ENCODE measurements around the gene NRF1.

Gene NRF1

GRCh38 chr7:129774871-129775694 lies 163.6 kb downstream of the NRF1 start:
- Histone ChIP-seq H3K4me1 (ENCODE audit: control insufficient read depth, insufficient read depth, low read length) (peaks cover 42% of the 10 kb centered on the region), H3K36me3 (ENCODE audit: control insufficient read depth, insufficient read depth, low read length) (no peaks in the 10 kb centered on the region), H3K4me3 (ENCODE audit: low read length) (no peak overlapping the region), H3K27ac (ENCODE audit: low read length) (no peak overlapping the region), H3K27me3 (ENCODE audit: control insufficient read depth, insufficient read depth, low read length) (peaks cover 17% of the 10 kb centered on the region), H3K9me3 (ENCODE audit: control insufficient read depth, insufficient read depth, low read length) (no peaks in the 10 kb centered on the region)
- WGBS (ENCODE audit: insufficient coverage, insufficient read length): no CpG with 5 or more reads among the region's 18 CpGs
- DNase-seq (ENCODE audit: low read depth, low spot score): no peak

GRCh38 chr7:129775695-129776361 lies 164.3 kb downstream of the NRF1 start:
- H3K27ac ChIP-seq (ENCODE audit: low read length): no peak overlapping the region
- no peaks in the 10 kb centered on the region for H3K9me3 ChIP-seq (ENCODE audit: control insufficient read depth, insufficient read depth, low read length)
- peaks cover 40% of the 10 kb centered on the region for H3K4me1 ChIP-seq (ENCODE audit: control insufficient read depth, insufficient read depth, low read length)
- peaks cover 17% of the 10 kb centered on the region for H3K27me3 ChIP-seq (ENCODE audit: control insufficient read depth, insufficient read depth, low read length)
- H3K4me3 ChIP-seq (ENCODE audit: low read length): no peak overlapping the region
- no CpG with 5 or more reads among the region's 12 CpGs for WGBS (ENCODE audit: insufficient coverage, insufficient read length)
- H3K36me3 ChIP-seq (ENCODE audit: control insufficient read depth, insufficient read depth, low read length): no peaks in the 10 kb centered on the region
- DNase-seq (ENCODE audit: low read depth, low spot score): no peak

- Histone ChIP-seq H3K4me3 (ENCODE audit: low read length) (no peak overlapping the region), H3K4me1 (ENCODE audit: control insufficient read depth, insufficient read depth, low read length) (peaks cover 40% of the 10 kb centered on the region), H3K36me3 (ENCODE audit: control insufficient read depth, insufficient read depth, low read length) (no peaks in the 10 kb centered on the region), H3K27me3 (ENCODE audit: control insufficient read depth, insufficient read depth, low read length) (peaks cover 18% of the 10 kb centered on the region), H3K27ac (ENCODE audit: low read length) (no peak overlapping the region), H3K9me3 (ENCODE audit: control insufficient read depth, insufficient read depth, low read length) (no peaks in the 10 kb centered on the region)
- DNase-seq (ENCODE audit: low read depth, low spot score): no peak
- no CpG with 5 or more reads among the region's 1 CpG for WGBS (ENCODE audit: insufficient coverage, insufficient read length)
Measured at GRCh38 chr7:129776362-129776722, 164.8 kb downstream of the NRF1 start.

GRCh38 chr7:129777195-129777844 lies 165.8 kb downstream of the NRF1 start:
- H3K4me3 ChIP-seq (ENCODE audit: low read length): no peak overlapping the region; the same call in 1 of the 2 replicates
- H3K4me1 ChIP-seq (ENCODE audit: control insufficient read depth, insufficient read depth, low read length): peaks cover 36% of the 10 kb centered on the region
- WGBS (ENCODE audit: insufficient coverage, insufficient read length): no CpG with 5 or more reads among the region's 19 CpGs
- H3K27ac ChIP-seq (ENCODE audit: low read length): no peak overlapping the region
- no peak for DNase-seq (ENCODE audit: low read depth, low spot score)
- H3K9me3 ChIP-seq (ENCODE audit: control insufficient read depth, insufficient read depth, low read length): no peaks in the 10 kb centered on the region
- no peaks in the 10 kb centered on the region for H3K36me3 ChIP-seq (ENCODE audit: control insufficient read depth, insufficient read depth, low read length)
- peaks cover 23% of the 10 kb centered on the region for H3K27me3 ChIP-seq (ENCODE audit: control insufficient read depth, insufficient read depth, low read length)

- WGBS (ENCODE audit: insufficient coverage, insufficient read length): no CpG with 5 or more reads among the region's 45 CpGs
- peaks cover 40% of the 10 kb centered on the region for H3K4me1 ChIP-seq (ENCODE audit: control insufficient read depth, insufficient read depth, low read length)
- H3K36me3 ChIP-seq (ENCODE audit: control insufficient read depth, insufficient read depth, low read length): no peaks in the 10 kb centered on the region
- H3K27me3 ChIP-seq (ENCODE audit: control insufficient read depth, insufficient read depth, low read length): peaks cover 32% of the 10 kb centered on the region
- H3K4me3 ChIP-seq (ENCODE audit: low read length): peak overlapping the region; percentile 89; the same call in 1 of the 2 replicates
- DNase-seq (ENCODE audit: low read depth, low spot score): no peak
- H3K9me3 ChIP-seq (ENCODE audit: control insufficient read depth, insufficient read depth, low read length): no peaks in the 10 kb centered on the region
- no peak overlapping the region for H3K27ac ChIP-seq (ENCODE audit: low read length)
Measured at GRCh38 chr7:129777993-129778769, 166.7 kb downstream of the NRF1 start.

GRCh38 chr7:129778770-129779601 lies 167.5 kb downstream of the NRF1 start:
- Histone ChIP-seq H3K4me3 (ENCODE audit: low read length) (peak overlapping the region; percentile 89; the same call in 1 of the 2 replicates), H3K9me3 (ENCODE audit: control insufficient read depth, insufficient read depth, low read length) (no peaks in the 10 kb centered on the region), H3K4me1 (ENCODE audit: control insufficient read depth, insufficient read depth, low read length) (peaks cover 39% of the 10 kb centered on the region), H3K27me3 (ENCODE audit: control insufficient read depth, insufficient read depth, low read length) (peaks cover 39% of the 10 kb centered on the region), H3K36me3 (ENCODE audit: control insufficient read depth, insufficient read depth, low read length) (no peaks in the 10 kb centered on the region), H3K27ac (ENCODE audit: low read length) (no peak overlapping the region)
- WGBS (ENCODE audit: insufficient coverage, insufficient read length): no CpG with 5 or more reads among the region's 84 CpGs
- no peak for DNase-seq (ENCODE audit: low read depth, low spot score)

GRCh38 chr7:129779602-129780256 lies 168.2 kb downstream of the NRF1 start:
- H3K27me3 ChIP-seq (ENCODE audit: control insufficient read depth, insufficient read depth, low read length): peaks cover 47% of the 10 kb centered on the region
- no peak for DNase-seq (ENCODE audit: low read depth, low spot score)
- WGBS (ENCODE audit: insufficient coverage, insufficient read length): no CpG with 5 or more reads among the region's 76 CpGs

GRCh38 chr7:129780257-129780973 lies 168.9 kb downstream of the NRF1 start:
- no CpG with 5 or more reads among the region's 64 CpGs for WGBS (ENCODE audit: insufficient coverage, insufficient read length)
- H3K4me1 ChIP-seq (ENCODE audit: control insufficient read depth, insufficient read depth, low read length): peaks cover 31% of the 10 kb centered on the region
- peaks cover 54% of the 10 kb centered on the region for H3K27me3 ChIP-seq (ENCODE audit: control insufficient read depth, insufficient read depth, low read length)
- DNase-seq (ENCODE audit: low read depth, low spot score): no peak
- H3K4me3 ChIP-seq (ENCODE audit: low read length): peak overlapping the region; percentile 89
- no peak overlapping the region for H3K27ac ChIP-seq (ENCODE audit: low read length)
- H3K36me3 ChIP-seq (ENCODE audit: control insufficient read depth, insufficient read depth, low read length): no peaks in the 10 kb centered on the region
- H3K9me3 ChIP-seq (ENCODE audit: control insufficient read depth, insufficient read depth, low read length): no peaks in the 10 kb centered on the region

More at GRCh38 chr7:129779602-129780256, 168.2 kb downstream of the NRF1 start:
- no peaks in the 10 kb centered on the region for H3K36me3 ChIP-seq (ENCODE audit: control insufficient read depth, insufficient read depth, low read length)
- peaks cover 34% of the 10 kb centered on the region for H3K4me1 ChIP-seq (ENCODE audit: control insufficient read depth, insufficient read depth, low read length)
- no peaks in the 10 kb centered on the region for H3K9me3 ChIP-seq (ENCODE audit: control insufficient read depth, insufficient read depth, low read length)
- no peak overlapping the region for H3K27ac ChIP-seq (ENCODE audit: low read length)
- H3K4me3 ChIP-seq (ENCODE audit: low read length): peak overlapping the region; percentile 89
